WERI-Rb-1 (cell line): Measurements from ENCODE around the gene EPS8.

ENCODE experiments used
- DNase-seq: peaks from one replicate; pipeline ENCODE4 v3.0.0-alpha.2; 2020
- H3K27ac ChIP-seq: fragments of 250-450 bp; sonication (Bioruptor Pico); 2 replicates; pipeline ENCODE4 v1.5.1; 2020; ENCODE audit warnings: mild to moderate bottlenecking, moderate library complexity
- H3K27me3 ChIP-seq: fragments of 250-450 bp; sonication (Bioruptor Pico); 2 replicates; pipeline ENCODE4 v1.5.1; 2021; ENCODE audit warnings: mild to moderate bottlenecking, low read depth, moderate library complexity; ENCODE audit not compliant: insufficient read depth, severe bottlenecking
- H3K36me3 ChIP-seq: fragments of 250-450 bp; sonication (Bioruptor Pico); 2 replicates; pipeline ENCODE4 v1.5.1; 2020; ENCODE audit warnings: mild to moderate bottlenecking, moderate library complexity
- H3K4me3 ChIP-seq: 2 replicates; pipeline ENCODE4 v1.5.1; 2011; ENCODE audit warnings: low read depth, mild to moderate bottlenecking, control low read depth, low read length
- H3K9me3 ChIP-seq: fragments of 250-450 bp; sonication (Bioruptor Pico); 2 replicates; pipeline ENCODE4 v1.5.1; 2021; ENCODE audit warnings: mild to moderate bottlenecking, moderate library complexity; ENCODE audit not compliant: severe bottlenecking
- CTCF ChIP-seq: IDR thresholded peaks from 2 replicates; pipeline ENCODE4 v1.5.1; 2011; ENCODE audit warnings: low read depth, mild to moderate bottlenecking, control low read depth, inconsistent platforms, low read length

The EPS8 gene

GRCh38 chr12:15819644-15820437, 30.7 kb upstream of the EPS8 start:
- DNase-seq = no peak
- H3K4me3 ChIP-seq = no peak overlapping the region
- H3K9me3 ChIP-seq = peaks cover 2% of the 10 kb centered on the region
- no peak for TF ChIP-seq CTCF
- no peaks in the 10 kb centered on the region for H3K27me3 ChIP-seq
- H3K36me3 ChIP-seq = no peaks in the 10 kb centered on the region
- no peak overlapping the region for H3K27ac ChIP-seq

- TF ChIP-seq CTCF = no peak
- no peak for DNase-seq
- Histone ChIP-seq H3K27me3 (no peaks in the 10 kb centered on the region), H3K36me3 (no peaks in the 10 kb centered on the region), H3K4me3 (no peak overlapping the region), H3K9me3 (peaks cover 2% of the 10 kb centered on the region), H3K27ac (no peak overlapping the region)
Observed at GRCh38 chr12:15818418-15818817, 29.2 kb upstream of the EPS8 start.

- Histone ChIP-seq H3K27ac (no peak overlapping the region), H3K36me3 (no peaks in the 10 kb centered on the region)
- TF ChIP-seq CTCF = no peak
Observed at GRCh38 chr12:15815730-15816129, 26.5 kb upstream of the EPS8 start.

GRCh38 chr12:15811214-15812127, 22.3 kb upstream of the EPS8 start:
- Histone ChIP-seq H3K27me3 (no peaks in the 10 kb centered on the region), H3K9me3 (no peaks in the 10 kb centered on the region), H3K4me3 (no peak overlapping the region), H3K27ac (no peak overlapping the region), H3K36me3 (no peaks in the 10 kb centered on the region)
- TF ChIP-seq CTCF = no peak
- DNase-seq = no peak

More at GRCh38 chr12:15815730-15816129, 26.5 kb upstream of the EPS8 start:
- H3K27me3 ChIP-seq = no peaks in the 10 kb centered on the region
- peaks cover 2% of the 10 kb centered on the region for H3K9me3 ChIP-seq
- DNase-seq = no peak
- H3K4me3 ChIP-seq = no peak overlapping the region

- Histone ChIP-seq H3K27me3 (no peaks in the 10 kb centered on the region), H3K36me3 (no peaks in the 10 kb centered on the region), H3K9me3 (no peaks in the 10 kb centered on the region), H3K27ac (no peak overlapping the region), H3K4me3 (no peak overlapping the region)
- TF ChIP-seq CTCF = no peak
- no peak for DNase-seq
Observed at GRCh38 chr12:15808652-15809051, 19.5 kb upstream of the EPS8 start.
